Choroid plexus epithelial cell (primary cell): ENCODE measurements around the gene PLXNA2.

Source experiments
- DNase-seq: peaks from one replicate; pipeline ENCODE4 v3.0.0-alpha.2; 2010; ENCODE audit warnings: low read depth
- H3K4me3 ChIP-seq: 2 replicates; pipeline ENCODE4 v1.5.1; 2011; ENCODE audit warnings: low read depth, mild to moderate bottlenecking, control low read depth, low read length, moderate library complexity
- TF ChIP-seq, protein P1 (sequence below): conservative IDR thresholded peaks from 2 replicates; pipeline ENCODE4 v1.5.1; 2011; ENCODE audit warnings: low read depth, mild to moderate bottlenecking, control low read depth, inconsistent platforms, low read length, moderate library complexity

Gene PLXNA2

DNA sequence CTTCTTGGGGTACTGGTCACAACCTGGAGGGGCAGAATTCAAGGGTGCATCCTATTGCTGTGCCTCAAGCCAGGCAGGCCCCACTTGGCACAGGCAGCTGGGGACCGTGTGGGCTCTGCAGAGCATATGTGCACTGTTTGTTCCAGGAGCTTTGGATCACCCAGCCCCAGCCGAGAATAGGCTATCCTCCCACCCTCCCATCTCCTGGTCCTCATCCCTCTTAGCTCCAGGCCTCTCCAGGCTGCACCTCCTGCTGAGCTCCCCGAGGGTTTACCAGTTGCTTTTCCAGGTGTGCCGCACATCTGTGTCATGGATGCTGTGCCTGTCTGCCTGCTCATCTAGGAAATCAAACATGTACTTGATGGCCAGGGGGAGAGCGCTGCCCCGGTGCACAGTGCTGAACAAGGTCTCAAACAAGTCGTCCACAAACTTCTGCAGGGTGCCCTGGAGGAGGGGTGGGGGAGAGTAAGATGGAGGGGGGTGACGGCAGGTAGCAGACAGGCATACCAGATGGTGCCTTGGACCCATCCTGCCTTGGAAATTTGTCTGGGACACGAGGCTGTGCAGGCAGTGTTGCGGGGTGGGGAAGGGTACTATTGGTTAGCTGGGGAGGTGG, 212.8 kb downstream of the PLXNA2 start:
- TF ChIP-seq, protein P1, sequence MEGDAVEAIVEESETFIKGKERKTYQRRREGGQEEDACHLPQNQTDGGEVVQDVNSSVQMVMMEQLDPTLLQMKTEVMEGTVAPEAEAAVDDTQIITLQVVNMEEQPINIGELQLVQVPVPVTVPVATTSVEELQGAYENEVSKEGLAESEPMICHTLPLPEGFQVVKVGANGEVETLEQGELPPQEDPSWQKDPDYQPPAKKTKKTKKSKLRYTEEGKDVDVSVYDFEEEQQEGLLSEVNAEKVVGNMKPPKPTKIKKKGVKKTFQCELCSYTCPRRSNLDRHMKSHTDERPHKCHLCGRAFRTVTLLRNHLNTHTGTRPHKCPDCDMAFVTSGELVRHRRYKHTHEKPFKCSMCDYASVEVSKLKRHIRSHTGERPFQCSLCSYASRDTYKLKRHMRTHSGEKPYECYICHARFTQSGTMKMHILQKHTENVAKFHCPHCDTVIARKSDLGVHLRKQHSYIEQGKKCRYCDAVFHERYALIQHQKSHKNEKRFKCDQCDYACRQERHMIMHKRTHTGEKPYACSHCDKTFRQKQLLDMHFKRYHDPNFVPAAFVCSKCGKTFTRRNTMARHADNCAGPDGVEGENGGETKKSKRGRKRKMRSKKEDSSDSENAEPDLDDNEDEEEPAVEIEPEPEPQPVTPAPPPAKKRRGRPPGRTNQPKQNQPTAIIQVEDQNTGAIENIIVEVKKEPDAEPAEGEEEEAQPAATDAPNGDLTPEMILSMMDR: no peak
- no peak for DNase-seq
- H3K4me3 ChIP-seq: no peak overlapping the region

GRCh38 chr1:208030288-208031091, 213.7 kb downstream of the PLXNA2 start:
- no peak overlapping the region for H3K4me3 ChIP-seq
- TF ChIP-seq, protein P1: no peak
- no peak for DNase-seq

DNA sequence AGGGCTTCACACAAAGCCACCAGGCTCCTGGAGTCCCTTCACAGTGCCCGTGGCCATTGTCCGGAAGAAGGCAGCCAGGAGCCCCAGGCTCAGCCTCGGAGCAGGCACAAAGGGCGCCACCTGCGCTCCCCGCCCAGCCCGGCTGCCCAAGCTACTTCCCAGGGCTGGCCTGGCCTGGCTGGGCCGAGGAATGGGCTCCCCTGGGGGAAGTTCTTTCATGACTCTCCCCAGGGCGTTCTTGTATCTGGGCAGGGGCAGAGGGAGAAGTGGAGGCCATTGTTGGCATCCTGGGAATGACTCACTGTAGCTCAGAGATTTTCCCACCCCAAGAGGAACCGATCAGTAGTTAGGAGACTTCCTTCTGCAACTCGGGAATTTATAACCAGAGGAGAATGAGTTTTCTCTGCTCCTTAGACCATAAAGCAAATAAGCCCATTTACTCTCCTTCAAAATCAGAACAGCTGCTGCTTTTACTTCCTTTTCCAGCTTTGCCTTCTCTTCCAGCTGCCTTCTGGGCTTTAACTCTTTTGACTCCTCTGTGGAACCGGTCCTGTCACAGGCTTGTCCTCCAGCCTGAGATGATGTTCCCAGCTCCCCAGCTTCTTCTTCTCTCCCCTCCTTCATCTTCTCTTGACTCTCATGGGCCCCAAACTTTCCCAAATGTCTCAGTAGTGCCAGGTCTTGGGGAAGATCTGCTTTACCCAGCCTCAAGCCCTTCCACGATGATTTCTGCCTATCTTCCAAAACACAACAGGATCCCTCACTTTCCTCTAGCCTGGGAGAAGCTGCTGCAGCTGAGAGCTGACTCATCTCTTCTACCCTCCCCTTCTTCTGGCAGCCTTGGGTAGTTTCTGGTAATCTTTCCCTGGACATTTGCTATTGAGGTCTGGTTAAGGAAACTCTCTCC, 214.6 kb downstream of the PLXNA2 start:
- TF ChIP-seq, protein P1: no peak
- H3K4me3 ChIP-seq: no peak overlapping the region
- peak; percentile 75 for DNase-seq

- TF ChIP-seq, protein P1: no peak
- DNase-seq: no peak
- no peak overlapping the region for H3K4me3 ChIP-seq
Observed at GRCh38 chr1:208028526-208028925, 215.7 kb downstream of the PLXNA2 start.

GRCh38 chr1:208027861-208028260, 216.3 kb downstream of the PLXNA2 start:
- H3K4me3 ChIP-seq: no peak overlapping the region
- TF ChIP-seq, protein P1: no peak
- no peak for DNase-seq

GRCh38 chr1:208026880-208027438, 217.2 kb downstream of the PLXNA2 start:
- TF ChIP-seq, protein P1: no peak
- DNase-seq: no peak
- H3K4me3 ChIP-seq: no peak overlapping the region
